Right atrium auricular region (tissue), 2 donors: ENCODE results near the gene SLC22A13. TPM values are rescaled to one million over a fixed set of nuclear protein-coding genes. Genes with fewer than 3 reads are reported as not detected.

ENCODE experiments used
- DNase-seq: peaks from one replicate; pipeline ENCODE4 v3.0.0-alpha.2; 2019; ENCODE audit warnings: low spot score
- H3K27ac ChIP-seq, 2 donors: fragments of 200-600 bp; sonication (generic); 1 replicate in 1 of 2; 2 replicates in 1 of 2; pipeline ENCODE4 v1.5.1; 2016 to 2019
- H3K27me3 ChIP-seq, 2 donors: fragments of 200-600 bp; sonication (generic); one replicate each; pipeline versions ENCODE4 v1.5.1 to v1.6.0; 2017 to 2019
- H3K36me3 ChIP-seq: fragments of 200-600 bp; sonication (generic); one replicate; pipeline ENCODE4 v1.5.1; 2016
- H3K4me1 ChIP-seq, 2 donors: fragments of 200-600 bp; sonication (generic); one replicate each; pipeline versions ENCODE4 v1.5.1 to v1.6.0; 2017 to 2019
- H3K4me3 ChIP-seq, 2 donors: fragments of 200-600 bp; sonication (generic); 1 replicate in 1 of 2; 2 replicates in 1 of 2; pipeline ENCODE4 v1.5.1; 2017 to 2019; ENCODE audit warnings: mild to moderate bottlenecking in 1 of 2, moderate library complexity in 1 of 2
- H3K9me3 ChIP-seq, 2 donors: fragments of 200-600 bp; sonication (generic); one replicate each; pipeline ENCODE4 v1.5.1; 2019
- total RNA-seq, 2 donors: library from RNA; depleted of rRNA; stranded (reverse); fragments of >200 nt; gene quantifications; one replicate each; pipeline ENCODE4 v1.1.0, GENCODE V29; 2016
- TF ChIP-seq, protein P1 (sequence below), 2 donors: fragments of 200-600 bp; sonication (generic); IDR thresholded peaks; one replicate each; pipeline ENCODE4 v1.5.1; 2019; ENCODE audit warnings: antibody characterized with exemption in 2 of 2

SLC22A13 gene
- total RNA-seq, 2 donors from 2014 or later: not detected

- TF ChIP-seq, protein P1, sequence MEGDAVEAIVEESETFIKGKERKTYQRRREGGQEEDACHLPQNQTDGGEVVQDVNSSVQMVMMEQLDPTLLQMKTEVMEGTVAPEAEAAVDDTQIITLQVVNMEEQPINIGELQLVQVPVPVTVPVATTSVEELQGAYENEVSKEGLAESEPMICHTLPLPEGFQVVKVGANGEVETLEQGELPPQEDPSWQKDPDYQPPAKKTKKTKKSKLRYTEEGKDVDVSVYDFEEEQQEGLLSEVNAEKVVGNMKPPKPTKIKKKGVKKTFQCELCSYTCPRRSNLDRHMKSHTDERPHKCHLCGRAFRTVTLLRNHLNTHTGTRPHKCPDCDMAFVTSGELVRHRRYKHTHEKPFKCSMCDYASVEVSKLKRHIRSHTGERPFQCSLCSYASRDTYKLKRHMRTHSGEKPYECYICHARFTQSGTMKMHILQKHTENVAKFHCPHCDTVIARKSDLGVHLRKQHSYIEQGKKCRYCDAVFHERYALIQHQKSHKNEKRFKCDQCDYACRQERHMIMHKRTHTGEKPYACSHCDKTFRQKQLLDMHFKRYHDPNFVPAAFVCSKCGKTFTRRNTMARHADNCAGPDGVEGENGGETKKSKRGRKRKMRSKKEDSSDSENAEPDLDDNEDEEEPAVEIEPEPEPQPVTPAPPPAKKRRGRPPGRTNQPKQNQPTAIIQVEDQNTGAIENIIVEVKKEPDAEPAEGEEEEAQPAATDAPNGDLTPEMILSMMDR (IDR thresholded peaks at IDR 0.05): no peak
- Histone ChIP-seq H3K27me3 (no peaks in the 10 kb centered on the region), H3K4me1 (no peaks in the 10 kb centered on the region), H3K27ac (no peak overlapping the region), H3K9me3 (no peaks in the 10 kb centered on the region), H3K36me3 (peaks cover 32% of the 10 kb centered on the region), H3K4me3 (no peak overlapping the region)
- DNase-seq: no peak
These were observed 10.0 kb upstream of the SLC22A13 start for GRCh38 chr3:38255627-38256026.

- TF ChIP-seq, protein P1 (IDR thresholded peaks at IDR 0.05): no peak
- Histone ChIP-seq H3K27me3 (no peaks in the 10 kb centered on the region), H3K9me3 (no peaks in the 10 kb centered on the region), H3K27ac (no peak overlapping the region), H3K4me1 (no peaks in the 10 kb centered on the region), H3K36me3 (peaks cover 28% of the 10 kb centered on the region), H3K4me3 (no peak overlapping the region)
- no peak for DNase-seq
These were observed 8.0 kb upstream of the SLC22A13 start for GRCh38 chr3:38257583-38257982.

DNA sequence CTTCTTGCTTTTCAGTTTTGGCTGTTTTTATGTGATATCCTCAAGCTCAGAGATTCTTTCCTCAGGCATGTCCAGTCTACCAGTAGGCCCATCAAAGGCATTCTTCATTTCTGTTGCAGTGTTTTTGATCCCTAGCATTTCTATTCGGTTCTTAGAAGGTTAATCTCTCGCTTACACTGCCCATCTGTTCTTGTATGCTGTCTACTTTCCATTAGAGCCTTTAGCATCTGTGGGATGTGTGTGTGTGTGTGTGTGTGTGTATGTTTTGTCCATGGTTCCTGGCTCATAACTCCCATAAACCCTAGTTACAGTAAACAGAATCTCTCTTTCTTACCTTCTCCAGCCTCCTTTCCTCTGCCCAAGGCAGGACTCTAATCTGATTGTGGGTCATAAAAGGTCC is 5.1 kb upstream of the SLC22A13 start:
- DNase-seq: no peak
- TF ChIP-seq, protein P1 (IDR thresholded peaks at IDR 0.05): no peak
- Histone ChIP-seq H3K36me3 (peaks cover 9% of the 10 kb centered on the region), H3K9me3 (no peaks in the 10 kb centered on the region), H3K27ac (no peak overlapping the region), H3K4me1 (peaks cover 0 to 12% of the 10 kb centered on the region in 2 donors), H3K27me3 (no peaks in the 10 kb centered on the region), H3K4me3 (no peak overlapping the region)

GRCh38 chr3:38264353-38264771 is 1.2 kb upstream of the SLC22A13 start:
- no peak overlapping the region for H3K4me3 ChIP-seq
- peaks cover 0 to 12% of the 10 kb centered on the region in 2 donors for H3K4me1 ChIP-seq
- H3K27me3 ChIP-seq: no peaks in the 10 kb centered on the region
- H3K27ac ChIP-seq: no peak overlapping the region
- TF ChIP-seq, protein P1 (IDR thresholded peaks at IDR 0.05): no peak
- no peak for DNase-seq
- H3K9me3 ChIP-seq: no peaks in the 10 kb centered on the region
- H3K36me3 ChIP-seq: peaks cover 9% of the 10 kb centered on the region

GRCh38 chr3:38264779-38265178 is 833 bp upstream of the SLC22A13 start:
- DNase-seq: no peak
- Histone ChIP-seq H3K27me3 (no peaks in the 10 kb centered on the region), H3K4me3 (no peak overlapping the region), H3K4me1 (peaks cover 0 to 12% of the 10 kb centered on the region in 2 donors), H3K36me3 (peaks cover 9% of the 10 kb centered on the region), H3K27ac (no peak overlapping the region), H3K9me3 (no peaks in the 10 kb centered on the region)
- TF ChIP-seq, protein P1 (IDR thresholded peaks at IDR 0.05): no peak

- TF ChIP-seq, protein P1 (IDR thresholded peaks at IDR 0.05): no peak
- Histone ChIP-seq H3K9me3 (no peaks in the 10 kb centered on the region), H3K27me3 (no peaks in the 10 kb centered on the region), H3K27ac (no peak overlapping the region), H3K4me3 (no peak overlapping the region), H3K4me1 (peaks cover 0 to 12% of the 10 kb centered on the region in 2 donors), H3K36me3 (no peaks in the 10 kb centered on the region)
- DNase-seq: no peak
These were observed 1.2 kb downstream of the SLC22A13 start for GRCh38 chr3:38266810-38267209.
